ENCODE measurements around the gene CLASP1. TPM values are rescaled to one million over a fixed set of nuclear protein-coding genes. Genes with fewer than 3 reads are reported as not detected.
"Not testable (repeated sequence)": the region's sequence is repeated elsewhere in the genome, so short reads cannot be mapped to it uniquely, and the experiment has no call there.

The CLASP1 gene
- total RNA-seq, 3 donors from 2014 or later = 30.0 to 64.6 (median 35.1) TPM

DNA sequence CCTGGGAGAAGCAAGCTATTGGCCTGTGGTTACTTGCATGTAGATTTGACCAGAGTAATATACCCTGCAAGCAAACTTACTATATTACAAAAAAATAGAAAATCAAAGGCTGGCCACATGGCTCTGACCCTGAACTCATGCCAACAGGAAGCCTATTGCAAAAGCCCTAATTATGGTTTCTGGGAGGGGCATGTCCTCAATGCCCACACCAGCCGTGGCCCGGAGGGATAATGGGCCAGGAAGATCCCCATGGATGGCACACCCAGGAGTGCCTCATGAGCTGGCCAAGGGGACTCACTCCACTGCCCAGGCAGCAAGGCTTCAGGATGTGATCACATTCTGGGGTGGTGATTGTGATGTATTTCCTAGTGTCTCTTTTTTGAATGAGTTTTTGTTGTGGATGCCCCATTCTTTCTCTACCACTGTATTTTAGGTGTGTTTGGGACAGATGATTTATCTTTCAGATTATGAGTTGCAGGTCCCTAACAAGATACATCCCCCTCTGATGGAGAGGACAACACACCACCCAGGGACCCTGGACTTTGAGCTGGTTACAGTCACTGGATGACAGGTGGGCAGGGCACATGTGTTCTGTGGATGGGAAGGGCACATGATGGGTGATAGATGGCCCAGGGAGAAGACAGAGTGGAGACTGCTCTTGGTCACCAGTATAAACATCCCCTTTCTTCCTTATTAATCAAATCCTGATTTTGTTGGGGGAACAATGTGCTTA lies 345.6 kb downstream of the CLASP1 start:
- Histone ChIP-seq H3K4me3 (no peak overlapping the region), H3K9me3 (no peaks in the 10 kb centered on the region), H3K4me1 (ENCODE audit: low read depth) (peaks cover 10% of the 10 kb centered on the region), H3K36me3 (ENCODE audit: low read depth) (no peaks in the 10 kb centered on the region)
- intact Hi-C loops (cut with DNase I, micrococcal nuclease) = no loop called here
- DNase-seq (peak in 1 of 3 donors; percentile 48), ATAC-seq (peak; percentile 87)
- TF ChIP-seq, protein P1, sequence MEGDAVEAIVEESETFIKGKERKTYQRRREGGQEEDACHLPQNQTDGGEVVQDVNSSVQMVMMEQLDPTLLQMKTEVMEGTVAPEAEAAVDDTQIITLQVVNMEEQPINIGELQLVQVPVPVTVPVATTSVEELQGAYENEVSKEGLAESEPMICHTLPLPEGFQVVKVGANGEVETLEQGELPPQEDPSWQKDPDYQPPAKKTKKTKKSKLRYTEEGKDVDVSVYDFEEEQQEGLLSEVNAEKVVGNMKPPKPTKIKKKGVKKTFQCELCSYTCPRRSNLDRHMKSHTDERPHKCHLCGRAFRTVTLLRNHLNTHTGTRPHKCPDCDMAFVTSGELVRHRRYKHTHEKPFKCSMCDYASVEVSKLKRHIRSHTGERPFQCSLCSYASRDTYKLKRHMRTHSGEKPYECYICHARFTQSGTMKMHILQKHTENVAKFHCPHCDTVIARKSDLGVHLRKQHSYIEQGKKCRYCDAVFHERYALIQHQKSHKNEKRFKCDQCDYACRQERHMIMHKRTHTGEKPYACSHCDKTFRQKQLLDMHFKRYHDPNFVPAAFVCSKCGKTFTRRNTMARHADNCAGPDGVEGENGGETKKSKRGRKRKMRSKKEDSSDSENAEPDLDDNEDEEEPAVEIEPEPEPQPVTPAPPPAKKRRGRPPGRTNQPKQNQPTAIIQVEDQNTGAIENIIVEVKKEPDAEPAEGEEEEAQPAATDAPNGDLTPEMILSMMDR (IDR thresholded peaks at IDR 0.05) = no peak

DNA sequence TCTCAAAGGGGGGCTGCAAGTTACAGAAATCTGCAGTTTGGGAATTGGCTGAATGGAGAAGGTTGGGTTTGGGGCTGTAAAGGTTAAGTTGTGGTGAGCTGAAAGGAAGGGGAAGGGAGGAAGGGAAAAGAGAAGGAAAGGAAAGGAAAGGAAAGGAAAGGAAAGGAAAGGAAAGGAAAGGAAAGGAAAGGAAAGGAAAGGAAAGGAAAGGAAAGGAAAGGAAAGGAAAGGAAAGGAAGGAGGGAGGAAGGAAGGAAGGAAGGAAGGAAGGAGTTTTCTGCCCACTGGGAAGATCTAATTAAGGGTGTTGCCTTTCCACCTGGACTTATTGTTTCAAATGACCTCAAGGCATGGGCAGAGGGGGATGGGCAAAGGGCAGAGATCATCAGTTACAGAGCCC lies 348.1 kb downstream of the CLASP1 start:
- H3K4me3 ChIP-seq; H3K36me3 ChIP-seq (ENCODE audit: low read depth); H3K4me1 ChIP-seq (ENCODE audit: low read depth); intact Hi-C loops (cut with DNase I, micrococcal nuclease); DNase-seq; H3K9me3 ChIP-seq; ATAC-seq: not testable (repeated sequence)

DNA sequence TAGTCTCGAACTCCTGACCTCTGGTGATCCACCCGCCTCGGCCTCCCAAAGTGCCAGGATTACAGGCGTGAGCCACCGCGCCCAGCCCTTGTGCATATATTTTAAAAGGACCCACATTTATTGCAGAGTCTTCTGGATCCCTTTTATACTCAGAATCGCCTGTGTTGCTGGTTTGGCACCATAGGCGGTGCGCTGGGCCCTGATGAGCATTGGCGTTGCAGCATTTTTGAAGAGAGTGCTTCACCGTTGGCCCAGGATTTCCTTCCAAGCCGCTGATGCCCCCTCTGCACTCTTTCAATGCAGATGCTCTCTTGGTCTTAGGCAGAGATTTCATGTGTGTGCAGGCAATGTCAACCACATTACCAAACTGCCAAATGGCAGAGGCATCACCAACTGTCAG lies 350.8 kb downstream of the CLASP1 start:
- TF ChIP-seq, protein P1 (IDR thresholded peaks at IDR 0.05) = no peak
- intact Hi-C loops (cut with DNase I, micrococcal nuclease) = no loop called here
- no peaks in the 10 kb centered on the region for H3K9me3 ChIP-seq
- ATAC-seq = no peak
- H3K4me3 ChIP-seq = no peak overlapping the region
- peaks cover 10% of the 10 kb centered on the region for H3K4me1 ChIP-seq (ENCODE audit: low read depth)
- DNase-seq = no peak
- no peaks in the 10 kb centered on the region for H3K36me3 ChIP-seq (ENCODE audit: low read depth)

DNA sequence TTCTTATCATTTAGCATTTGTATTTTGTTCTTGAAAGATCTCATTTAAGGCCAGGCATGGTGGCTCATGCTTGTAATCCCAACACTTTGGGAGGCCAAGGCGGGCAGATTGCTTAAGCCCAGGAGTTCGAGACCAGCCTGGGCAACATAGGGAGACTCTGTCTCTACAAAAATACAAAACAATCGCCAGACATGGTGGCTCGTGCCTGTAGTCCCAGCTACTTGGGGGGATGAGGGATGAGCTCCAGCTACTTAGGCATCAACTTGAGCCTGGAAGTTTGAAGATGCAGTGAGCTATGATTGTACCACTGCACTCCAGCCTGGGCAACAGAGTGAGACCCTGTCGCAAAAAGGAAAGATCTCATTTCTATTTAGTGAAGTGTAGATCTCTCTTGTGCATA lies 351.4 kb downstream of the CLASP1 start:
- DNase-seq; H3K9me3 ChIP-seq; ATAC-seq; intact Hi-C loops (cut with DNase I, micrococcal nuclease); H3K4me3 ChIP-seq; H3K36me3 ChIP-seq (ENCODE audit: low read depth); H3K4me1 ChIP-seq (ENCODE audit: low read depth): not testable (repeated sequence)

DNA sequence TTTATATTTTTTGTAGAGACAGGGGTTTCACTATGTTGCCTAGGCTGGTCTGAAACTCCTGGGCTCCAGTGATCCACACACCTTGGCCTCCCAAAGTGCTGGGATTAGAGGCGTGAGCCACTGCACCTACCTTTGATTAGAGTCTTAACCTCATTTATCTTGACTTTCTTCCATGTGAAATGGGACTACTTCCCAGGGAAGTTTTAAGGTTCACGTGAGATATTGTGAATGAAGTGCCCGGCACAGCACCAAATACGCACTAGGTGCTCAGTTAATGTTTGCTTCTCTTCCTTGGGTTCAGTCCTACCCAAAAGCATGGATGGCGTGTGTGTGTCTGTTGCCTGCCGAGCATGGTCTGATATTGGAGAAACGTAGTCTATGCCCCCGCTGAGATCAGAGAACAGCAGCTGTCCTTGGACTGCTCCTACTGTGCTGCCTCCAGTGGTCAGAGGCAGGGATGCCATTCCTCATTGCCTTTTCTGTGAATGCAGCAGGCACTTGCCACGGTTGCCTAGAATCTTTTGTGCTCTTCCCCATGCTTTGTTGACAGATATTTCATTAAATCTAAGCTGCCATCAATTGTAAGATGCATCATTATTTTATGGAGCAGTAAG lies 351.9 kb downstream of the CLASP1 start:
- H3K36me3 ChIP-seq (ENCODE audit: low read depth) = no peaks in the 10 kb centered on the region
- H3K9me3 ChIP-seq = no peaks in the 10 kb centered on the region
- H3K4me3 ChIP-seq = no peak overlapping the region
- ATAC-seq (peak; percentile 64), DNase-seq (peak in 1 of 3 donors; percentile 63)
- TF ChIP-seq, protein P1 (IDR thresholded peaks at IDR 0.05) = peak; percentile 47
- intact Hi-C loops (cut with DNase I, micrococcal nuclease) = no loop called here
- peaks cover 9% of the 10 kb centered on the region for H3K4me1 ChIP-seq (ENCODE audit: low read depth)

DNA sequence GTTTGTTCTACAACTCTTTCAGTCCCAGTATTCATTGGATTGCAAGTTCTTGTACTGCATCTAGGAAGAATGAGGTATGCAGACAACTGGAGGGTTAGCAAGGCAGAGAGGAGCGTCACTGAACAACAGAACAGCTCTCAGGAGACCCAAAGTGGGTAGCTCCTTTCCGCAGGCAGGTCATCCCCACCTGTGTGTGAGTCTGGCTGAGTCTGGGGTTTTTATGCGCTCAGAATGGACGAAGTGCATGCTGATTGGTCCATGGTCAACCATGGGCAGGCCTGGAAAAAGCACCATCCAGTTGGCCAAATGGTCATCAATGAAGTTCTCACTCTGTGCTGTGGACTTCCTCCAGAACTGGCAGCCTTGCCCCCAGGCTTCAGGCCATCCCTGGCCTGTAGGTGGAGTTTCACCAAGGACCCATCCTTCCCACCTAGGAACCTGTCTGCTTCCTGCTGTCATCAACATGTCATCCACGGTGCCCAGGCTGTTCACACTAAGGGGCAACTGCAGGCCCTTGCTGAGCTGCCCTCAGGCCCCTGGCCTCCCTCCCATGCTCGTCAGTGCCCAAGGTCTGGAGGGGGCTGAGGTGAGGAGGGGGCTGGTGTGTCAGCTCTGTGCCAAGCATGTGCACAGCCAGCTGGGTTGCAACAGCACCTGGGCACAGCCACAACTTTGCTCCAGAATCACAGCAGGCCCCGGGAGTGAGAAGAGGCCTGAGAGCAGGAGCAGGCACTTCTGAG lies 353.2 kb downstream of the CLASP1 start:
- H3K9me3 ChIP-seq = no peaks in the 10 kb centered on the region
- TF ChIP-seq, protein P1 (IDR thresholded peaks at IDR 0.05) = no peak
- intact Hi-C loops (cut with DNase I, micrococcal nuclease) = no loop called here
- H3K36me3 ChIP-seq (ENCODE audit: low read depth) = no peaks in the 10 kb centered on the region
- no peak for DNase-seq
- peaks cover 9% of the 10 kb centered on the region for H3K4me1 ChIP-seq (ENCODE audit: low read depth)
- no peak for ATAC-seq
- H3K4me3 ChIP-seq = no peak overlapping the region
